Fibroblast of lung (primary cell): ENCODE data around the gene SUN3.

Experiments
- EZH2 ChIP-seq: IDR thresholded peaks from 2 replicates; pipeline ENCODE4 v1.5.1; 2012; ENCODE audit warnings: low read length, control low read depth, mild to moderate bottlenecking; ENCODE audit errors: missing control alignments
- TF ChIP-seq, protein P1 (sequence below), 2 donors: IDR thresholded peaks in 1 of 2; conservative IDR thresholded peaks in 1 of 2; 1 replicate in 1 of 2; 2 replicates in 1 of 2; pipeline ENCODE4 v1.5.1; 2011 to 2012; ENCODE audit warnings: low read length in 2 of 2, control low read depth in 1 of 2, inconsistent platforms in 1 of 2, low read depth in 1 of 2, mild to moderate bottlenecking in 1 of 2

DNA sequence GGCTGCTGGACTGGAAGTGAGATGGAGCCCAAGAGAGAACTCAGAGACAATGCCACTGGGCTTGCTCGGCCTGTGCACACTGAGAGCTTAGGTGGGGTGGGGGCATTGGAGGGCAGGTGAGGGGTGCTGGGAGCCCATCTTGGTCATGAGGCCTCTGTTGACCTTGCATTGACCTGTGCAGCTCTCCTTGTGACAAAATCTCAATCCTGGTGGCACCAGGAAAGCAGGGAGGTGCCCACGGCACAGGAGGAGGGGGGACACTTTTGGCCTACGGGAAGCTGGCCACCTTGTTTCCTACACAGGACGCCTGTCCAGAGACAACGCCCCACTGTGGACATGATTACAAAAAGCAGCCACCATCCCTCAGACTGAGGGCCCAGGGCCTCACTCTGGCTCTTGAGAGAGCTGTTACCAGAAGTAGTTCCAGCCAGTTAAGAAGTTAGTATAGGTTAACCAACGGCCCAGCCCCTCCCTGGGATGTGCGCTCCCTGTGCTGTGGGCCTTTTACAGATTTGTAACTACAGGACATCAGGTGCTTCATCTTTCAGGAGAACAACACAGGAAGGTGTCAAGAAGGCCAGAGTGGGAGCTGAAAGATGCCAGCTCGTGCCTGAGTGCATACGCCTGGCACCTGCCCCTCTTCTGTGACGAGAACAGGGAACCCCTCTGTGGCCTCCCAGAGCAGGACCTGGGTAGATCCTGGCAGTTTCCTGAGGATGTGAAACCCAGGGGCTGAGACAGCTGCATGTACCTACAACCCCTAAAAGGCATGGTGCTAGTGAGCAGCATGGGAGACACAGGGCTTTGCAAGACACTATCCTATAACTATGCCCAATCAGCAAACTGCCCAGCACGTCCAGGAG, 91.0 kb downstream of the SUN3 start:
- TF ChIP-seq, protein P1, sequence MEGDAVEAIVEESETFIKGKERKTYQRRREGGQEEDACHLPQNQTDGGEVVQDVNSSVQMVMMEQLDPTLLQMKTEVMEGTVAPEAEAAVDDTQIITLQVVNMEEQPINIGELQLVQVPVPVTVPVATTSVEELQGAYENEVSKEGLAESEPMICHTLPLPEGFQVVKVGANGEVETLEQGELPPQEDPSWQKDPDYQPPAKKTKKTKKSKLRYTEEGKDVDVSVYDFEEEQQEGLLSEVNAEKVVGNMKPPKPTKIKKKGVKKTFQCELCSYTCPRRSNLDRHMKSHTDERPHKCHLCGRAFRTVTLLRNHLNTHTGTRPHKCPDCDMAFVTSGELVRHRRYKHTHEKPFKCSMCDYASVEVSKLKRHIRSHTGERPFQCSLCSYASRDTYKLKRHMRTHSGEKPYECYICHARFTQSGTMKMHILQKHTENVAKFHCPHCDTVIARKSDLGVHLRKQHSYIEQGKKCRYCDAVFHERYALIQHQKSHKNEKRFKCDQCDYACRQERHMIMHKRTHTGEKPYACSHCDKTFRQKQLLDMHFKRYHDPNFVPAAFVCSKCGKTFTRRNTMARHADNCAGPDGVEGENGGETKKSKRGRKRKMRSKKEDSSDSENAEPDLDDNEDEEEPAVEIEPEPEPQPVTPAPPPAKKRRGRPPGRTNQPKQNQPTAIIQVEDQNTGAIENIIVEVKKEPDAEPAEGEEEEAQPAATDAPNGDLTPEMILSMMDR (conservative IDR thresholded peaks at IDR 0.05 in 1 of 2, IDR thresholded peaks at IDR 0.05 in 1 of 2; ENCODE audit: low read depth in 1 of 2, low read length in 2 of 2): no peak
- TF ChIP-seq EZH2: no peak
